Measurements from ENCODE around the gene FAM107B. TPM values are rescaled to one million over a fixed set of nuclear protein-coding genes. Genes with fewer than 3 reads are reported as not detected.

Gene FAM107B
- total and polyA plus RNA-seq, 4 donors = 38.4 to 85.4 (median 68.9) TPM

DNA sequence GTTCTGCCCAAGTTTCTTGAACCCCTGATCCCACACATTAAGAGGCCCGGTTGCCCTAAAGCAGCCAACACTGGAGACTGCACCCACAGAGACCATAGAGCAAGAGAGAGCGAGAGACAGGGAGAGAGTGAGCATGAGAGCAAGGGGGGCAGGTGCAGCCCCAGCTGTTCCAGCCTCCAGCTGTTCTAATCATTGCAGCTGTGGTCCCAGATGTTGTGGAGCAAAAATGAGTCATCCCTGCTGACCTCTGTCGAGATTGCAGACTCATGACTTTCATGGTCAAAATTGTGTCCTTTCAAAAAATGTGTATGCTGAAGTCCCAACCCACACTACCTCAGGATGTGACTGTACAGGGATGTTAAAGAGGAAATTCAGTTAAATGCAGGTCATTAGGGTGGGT lies 300.0 kb downstream of the FAM107B start:
- Histone ChIP-seq H3K9ac (ENCODE audit: insufficient read depth in 1 of 2, low read length in 2 of 2) (no peak overlapping the region), H3K4me3 (no peak overlapping the region), H3K27ac (ENCODE audit: low read depth in 1 of 2, low read length in 1 of 2) (no peak overlapping the region), H3K36me3 (ENCODE audit: control insufficient read depth in 4 of 4, insufficient read depth in 4 of 4, low read length in 4 of 4) (no peaks in the 10 kb centered on the region), H3K27me3 (ENCODE audit: control insufficient read depth in 3 of 3, insufficient read depth in 3 of 3, low read length in 2 of 3) (no peaks in the 10 kb centered on the region), H3K4me1 (ENCODE audit: control insufficient read depth in 5 of 5, insufficient read depth in 5 of 5, low read length in 5 of 5) (peaks cover 0 to 2% (median 0%) of the 10 kb centered on the region in 5 donors), H3K9me3 (ENCODE audit: control insufficient read depth in 4 of 4, insufficient read depth in 3 of 4, low read length in 3 of 4) (peaks cover 0 to 2% (median 0%) of the 10 kb centered on the region in 4 donors)
- 74 to 75% methylated on average over 3 of the region's 3 CpGs for whole genome bisulfite sequencing, 2 donors
- ATAC-seq (ENCODE audit: insufficient read depth, low FRiP score) (no peak), DNase-seq (no peak)
- TF ChIP-seq, protein P1, sequence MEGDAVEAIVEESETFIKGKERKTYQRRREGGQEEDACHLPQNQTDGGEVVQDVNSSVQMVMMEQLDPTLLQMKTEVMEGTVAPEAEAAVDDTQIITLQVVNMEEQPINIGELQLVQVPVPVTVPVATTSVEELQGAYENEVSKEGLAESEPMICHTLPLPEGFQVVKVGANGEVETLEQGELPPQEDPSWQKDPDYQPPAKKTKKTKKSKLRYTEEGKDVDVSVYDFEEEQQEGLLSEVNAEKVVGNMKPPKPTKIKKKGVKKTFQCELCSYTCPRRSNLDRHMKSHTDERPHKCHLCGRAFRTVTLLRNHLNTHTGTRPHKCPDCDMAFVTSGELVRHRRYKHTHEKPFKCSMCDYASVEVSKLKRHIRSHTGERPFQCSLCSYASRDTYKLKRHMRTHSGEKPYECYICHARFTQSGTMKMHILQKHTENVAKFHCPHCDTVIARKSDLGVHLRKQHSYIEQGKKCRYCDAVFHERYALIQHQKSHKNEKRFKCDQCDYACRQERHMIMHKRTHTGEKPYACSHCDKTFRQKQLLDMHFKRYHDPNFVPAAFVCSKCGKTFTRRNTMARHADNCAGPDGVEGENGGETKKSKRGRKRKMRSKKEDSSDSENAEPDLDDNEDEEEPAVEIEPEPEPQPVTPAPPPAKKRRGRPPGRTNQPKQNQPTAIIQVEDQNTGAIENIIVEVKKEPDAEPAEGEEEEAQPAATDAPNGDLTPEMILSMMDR (IDR thresholded peaks at IDR 0.05; ENCODE audit: control extremely low read depth, extremely low read depth) = no peak

- Histone ChIP-seq H3K9me3 (ENCODE audit: control insufficient read depth in 4 of 4, insufficient read depth in 3 of 4, low read length in 3 of 4) (peaks cover 0 to 2% (median 0%) of the 10 kb centered on the region in 4 donors), H3K27ac (ENCODE audit: low read depth in 1 of 2, low read length in 1 of 2) (no peak overlapping the region), H3K27me3 (ENCODE audit: control insufficient read depth in 3 of 3, insufficient read depth in 3 of 3, low read length in 2 of 3) (no peaks in the 10 kb centered on the region), H3K4me1 (ENCODE audit: control insufficient read depth in 5 of 5, insufficient read depth in 5 of 5, low read length in 5 of 5) (peaks cover 0 to 2% (median 0%) of the 10 kb centered on the region in 5 donors), H3K36me3 (ENCODE audit: control insufficient read depth in 4 of 4, insufficient read depth in 4 of 4, low read length in 4 of 4) (no peaks in the 10 kb centered on the region), H3K9ac (ENCODE audit: insufficient read depth in 1 of 2, low read length in 2 of 2) (no peak overlapping the region), H3K4me3 (no peak overlapping the region)
- WGBS, 2 donors = 95 to 98% methylated on average over 6 of the region's 6 CpGs
- ATAC-seq (ENCODE audit: insufficient read depth, low FRiP score) = no peak
- TF ChIP-seq, protein P1 (IDR thresholded peaks at IDR 0.05; ENCODE audit: control extremely low read depth, extremely low read depth) = no peak
- no peak for DNase-seq
Measured at GRCh38 chr10:14470920-14471319, 303.8 kb downstream of the FAM107B start.

DNA sequence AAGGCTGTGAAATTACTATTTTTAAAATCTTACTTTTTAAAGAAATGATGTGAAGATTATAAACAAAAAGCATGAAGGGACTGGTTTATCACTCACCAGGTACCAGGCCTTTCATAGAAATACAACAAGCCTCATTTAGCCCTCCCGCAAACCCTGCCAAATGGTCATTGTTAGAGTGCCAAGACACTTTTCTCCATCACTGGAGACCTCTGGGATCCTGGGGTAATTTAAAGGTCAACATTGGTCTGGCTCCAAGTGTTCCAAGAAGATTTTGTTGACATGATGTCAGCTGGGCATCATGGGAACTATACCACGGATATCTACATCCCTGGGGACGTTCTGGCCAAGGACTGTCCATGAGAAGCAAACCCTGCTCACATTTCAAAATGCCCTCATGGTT lies 306.0 kb downstream of the FAM107B start:
- Histone ChIP-seq H3K9ac (ENCODE audit: insufficient read depth in 1 of 2, low read length in 2 of 2) (no peak overlapping the region), H3K36me3 (ENCODE audit: control insufficient read depth in 4 of 4, insufficient read depth in 4 of 4, low read length in 4 of 4) (no peaks in the 10 kb centered on the region), H3K27me3 (ENCODE audit: control insufficient read depth in 3 of 3, insufficient read depth in 3 of 3, low read length in 2 of 3) (no peaks in the 10 kb centered on the region), H3K4me1 (ENCODE audit: control insufficient read depth in 5 of 5, insufficient read depth in 5 of 5, low read length in 5 of 5) (no peaks in the 10 kb centered on the region), H3K9me3 (ENCODE audit: control insufficient read depth in 4 of 4, insufficient read depth in 3 of 4, low read length in 3 of 4) (peaks cover 0 to 2% (median 0%) of the 10 kb centered on the region in 4 donors), H3K27ac (ENCODE audit: low read depth in 1 of 2, low read length in 1 of 2) (no peak overlapping the region), H3K4me3 (no peak overlapping the region)
- DNase-seq = no peak
- 70 to 89% methylated on average over 3 of the region's 3 CpGs for WGBS, 2 donors
- TF ChIP-seq, protein P1 (IDR thresholded peaks at IDR 0.05; ENCODE audit: control extremely low read depth, extremely low read depth) = no peak
- ATAC-seq (ENCODE audit: insufficient read depth, low FRiP score) = no peak

Small RNA genes lying within 50 kb of the gene (small RNA-seq; reads per million reads assigned to genes)
- not detected for gene RNA5SP302 (ENCODE audit: low replicate concordance)

Other genes starting within 250 kb of the FAM107B start
- 1 to 10 TPM; 2.1 to 3.1 TPM for gene CDNF, start 63.1 kb upstream of the FAM107B start, total RNA-seq
- gene CDNF, start 63.1 kb upstream of the FAM107B start, polyA plus RNA-seq = 1 to 10 TPM in 1 of 2 donors, under 1 TPM in 1; 0.60 to 1.7 TPM
- gene HSPA14, start 63.4 kb upstream of the FAM107B start, total RNA-seq = 10 to 100 TPM; 11.1 to 13.6 TPM
- 10 to 100 TPM; 11.5 to 12.5 TPM for gene HSPA14, start 63.4 kb upstream of the FAM107B start, polyA plus RNA-seq
- 10 to 100 TPM in 1 of 2 donors, 1 to 10 TPM in 1; 9.4 to 17.2 TPM for gene MSANTD7, start 63.4 kb upstream of the FAM107B start, total RNA-seq
- gene MSANTD7, start 63.4 kb upstream of the FAM107B start, polyA plus RNA-seq = 1 to 10 TPM; 2.2 to 4.8 TPM
- 1 to 10 TPM; 6.9 to 7.7 TPM for gene SUV39H2, start 104.0 kb upstream of the FAM107B start, total RNA-seq
- 1 to 10 TPM; 2.6 to 3.8 TPM for gene SUV39H2, start 104.0 kb upstream of the FAM107B start, polyA plus RNA-seq
- 10 to 100 TPM in 1 of 2 donors, 1 to 10 TPM in 1; 9.9 to 14.9 TPM for gene DCLRE1C, start 179.2 kb upstream of the FAM107B start, total RNA-seq
- gene DCLRE1C, start 179.2 kb upstream of the FAM107B start, polyA plus RNA-seq = 1 to 10 TPM; 3.0 to 5.5 TPM
- 1 to 10 TPM; 1.2 to 3.5 TPM for gene MEIG1, start 184.5 kb upstream of the FAM107B start, total RNA-seq
- 1 to 10 TPM; 1.0 to 1.5 TPM for gene MEIG1, start 184.5 kb upstream of the FAM107B start, polyA plus RNA-seq

Data from lung (tissue), 13 donors.